Jurkat, Clone E6-1 (cell line): ENCODE results near the gene DLX3.

Experiments
- DNase-seq: peaks from one replicate; pipeline ENCODE4 v3.0.0-alpha.2; 2011; ENCODE audit warnings: low read depth, low spot score
- H3K4me3 ChIP-seq: 2 replicates; pipeline ENCODE4 v1.5.1; 2011; ENCODE audit warnings: mild to moderate bottlenecking, low read length, control low read depth, moderate library complexity

DLX3 gene

DNA sequence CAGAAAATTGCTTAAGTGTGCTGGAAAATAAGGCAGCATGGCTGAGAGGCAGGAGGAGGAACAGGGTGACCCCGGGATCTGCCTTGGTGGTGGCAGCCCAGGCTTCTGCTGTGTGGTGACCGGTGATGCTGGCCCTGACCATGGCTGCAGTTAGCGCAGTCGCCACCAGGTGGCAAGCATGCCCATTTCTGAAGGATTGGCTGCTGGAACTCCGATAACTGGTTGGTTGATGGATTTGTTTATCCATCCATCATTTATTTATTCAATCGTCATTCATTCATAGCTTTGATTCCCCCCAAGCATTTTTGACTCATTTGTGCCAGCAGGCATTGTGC, 31.8 kb upstream of the DLX3 start:
- peak; percentile 30 for DNase-seq
- no peak overlapping the region for H3K4me3 ChIP-seq

DNA sequence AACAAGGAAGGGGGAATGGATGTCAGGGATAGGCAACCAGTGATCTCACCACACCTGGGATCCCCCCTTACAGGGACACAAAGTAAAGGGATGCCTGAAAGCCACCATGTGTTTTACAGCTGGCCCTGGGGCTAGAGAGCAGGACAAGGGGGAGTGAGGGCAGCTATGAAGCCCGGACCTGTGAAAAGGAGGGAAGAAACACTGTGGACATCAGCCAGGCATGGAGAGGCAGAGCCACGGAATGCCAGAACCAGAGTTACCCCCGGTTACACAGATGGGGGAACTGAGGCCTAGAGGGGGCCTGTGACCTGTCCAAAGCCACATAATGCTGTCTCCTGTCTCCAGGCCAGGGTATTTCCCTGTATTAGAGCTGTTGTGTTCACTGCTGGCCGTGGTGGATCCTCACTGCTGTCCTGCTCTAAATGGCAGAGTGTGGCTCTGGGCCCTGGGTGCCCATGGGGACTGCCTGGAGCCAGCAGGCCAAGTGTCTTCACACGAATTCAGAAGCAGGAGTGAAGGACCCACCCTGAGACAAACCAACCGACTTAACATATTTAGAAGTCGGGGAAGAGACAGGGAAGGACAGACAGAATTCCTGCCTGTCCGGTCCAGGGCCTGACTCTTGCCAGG, 31.1 kb upstream of the DLX3 start:
- no peak for DNase-seq
- H3K4me3 ChIP-seq: no peak overlapping the region

DNA sequence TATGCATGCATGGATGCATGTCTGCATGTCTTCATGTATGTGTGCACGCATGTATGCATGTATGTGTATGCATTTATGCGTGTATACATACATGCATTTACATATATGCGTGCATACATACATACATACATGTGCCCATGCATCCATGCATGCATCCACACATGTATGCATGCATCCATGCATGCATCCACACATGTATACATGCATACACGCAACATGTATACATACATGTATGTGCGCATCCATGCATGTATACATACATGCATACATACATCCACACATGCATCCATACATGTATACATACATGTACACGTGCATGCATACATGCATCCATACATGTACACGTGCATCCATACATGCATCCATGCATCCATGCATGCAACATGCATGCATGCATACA, 29.8 kb upstream of the DLX3 start:
- no peak overlapping the region for H3K4me3 ChIP-seq
- DNase-seq: no peak

DNA sequence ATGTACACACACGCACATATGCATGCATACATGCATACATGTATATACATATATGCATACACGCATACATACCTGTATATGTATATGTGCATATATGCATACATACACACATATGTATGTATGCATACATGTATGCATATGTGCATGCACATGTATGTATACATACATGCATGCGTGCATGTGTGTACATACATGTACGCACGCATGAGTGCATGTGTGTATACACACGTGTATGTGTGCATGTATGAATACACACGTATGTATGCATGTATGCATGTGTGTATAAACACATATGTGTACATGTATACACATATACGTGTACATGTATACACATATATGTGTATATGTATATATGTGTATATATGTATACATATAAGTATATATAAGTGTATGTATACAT, 28.5 kb upstream of the DLX3 start:
- DNase-seq: no peak
- no peak overlapping the region for H3K4me3 ChIP-seq

DNA sequence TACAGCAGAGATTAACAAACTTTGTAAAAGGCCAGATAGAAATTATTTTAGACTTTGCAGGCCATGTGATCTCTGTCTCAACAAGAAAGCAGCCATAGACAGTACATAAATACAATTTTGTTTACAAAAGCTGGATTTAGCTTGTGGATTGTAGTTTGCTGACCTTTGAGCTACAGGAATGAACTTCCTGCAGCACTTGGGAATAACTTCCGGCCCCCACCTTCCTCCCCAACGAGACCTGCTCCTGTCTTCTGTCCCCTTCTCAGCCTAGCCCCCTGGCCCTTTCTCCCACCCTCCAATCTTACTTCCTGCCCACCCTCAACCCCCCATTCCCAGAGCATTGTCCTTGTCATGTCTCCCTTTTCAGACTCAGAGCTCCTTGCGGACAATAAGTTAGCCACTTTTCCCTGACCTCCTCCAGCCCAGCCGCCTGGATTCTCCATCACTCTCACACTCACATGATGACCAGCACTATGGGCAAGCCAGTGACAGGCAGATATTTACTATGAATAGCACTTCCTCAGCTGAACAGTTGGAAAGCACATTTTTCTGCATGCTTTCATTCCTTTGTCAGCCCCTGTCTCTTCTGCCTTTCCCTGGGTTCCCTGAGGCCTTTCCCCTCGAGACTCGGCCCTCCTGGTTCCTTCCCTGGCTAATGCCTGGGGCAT, 27.6 kb upstream of the DLX3 start:
- H3K4me3 ChIP-seq: no peak overlapping the region
- no peak for DNase-seq

DNA sequence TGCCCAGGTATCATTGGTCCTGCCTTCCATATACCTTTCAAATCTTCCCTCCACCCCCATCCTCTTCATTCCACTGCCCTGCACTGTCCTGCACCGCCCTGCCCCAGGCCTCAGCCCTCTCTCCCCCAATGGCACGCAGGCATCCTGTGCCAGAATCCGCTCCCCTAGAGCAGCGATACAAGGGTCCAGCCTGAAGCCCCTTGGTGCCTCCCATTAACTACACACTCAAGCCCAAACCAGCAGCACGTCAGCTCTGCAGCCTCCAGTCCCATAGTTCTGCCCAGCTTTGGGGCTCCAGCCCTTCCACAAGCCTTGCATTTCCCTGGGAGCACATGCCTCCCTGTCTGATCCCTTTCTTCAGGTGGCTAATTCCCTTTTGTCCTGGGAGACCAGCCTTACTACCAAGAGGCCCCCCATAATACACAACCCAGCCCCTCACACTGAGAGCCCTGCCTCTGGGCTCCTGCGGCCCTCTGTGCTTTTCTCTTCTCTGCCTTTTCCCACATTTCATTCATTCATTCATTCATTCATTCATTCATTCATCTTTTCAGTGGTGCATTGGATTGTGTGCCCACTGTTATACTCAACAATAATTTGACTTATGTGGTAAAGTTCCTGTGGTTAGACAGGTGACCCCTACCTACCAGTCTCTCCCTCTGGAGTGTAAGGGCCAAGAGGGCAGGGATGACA, 26.8 kb upstream of the DLX3 start:
- no peak for DNase-seq
- no peak overlapping the region for H3K4me3 ChIP-seq

DNA sequence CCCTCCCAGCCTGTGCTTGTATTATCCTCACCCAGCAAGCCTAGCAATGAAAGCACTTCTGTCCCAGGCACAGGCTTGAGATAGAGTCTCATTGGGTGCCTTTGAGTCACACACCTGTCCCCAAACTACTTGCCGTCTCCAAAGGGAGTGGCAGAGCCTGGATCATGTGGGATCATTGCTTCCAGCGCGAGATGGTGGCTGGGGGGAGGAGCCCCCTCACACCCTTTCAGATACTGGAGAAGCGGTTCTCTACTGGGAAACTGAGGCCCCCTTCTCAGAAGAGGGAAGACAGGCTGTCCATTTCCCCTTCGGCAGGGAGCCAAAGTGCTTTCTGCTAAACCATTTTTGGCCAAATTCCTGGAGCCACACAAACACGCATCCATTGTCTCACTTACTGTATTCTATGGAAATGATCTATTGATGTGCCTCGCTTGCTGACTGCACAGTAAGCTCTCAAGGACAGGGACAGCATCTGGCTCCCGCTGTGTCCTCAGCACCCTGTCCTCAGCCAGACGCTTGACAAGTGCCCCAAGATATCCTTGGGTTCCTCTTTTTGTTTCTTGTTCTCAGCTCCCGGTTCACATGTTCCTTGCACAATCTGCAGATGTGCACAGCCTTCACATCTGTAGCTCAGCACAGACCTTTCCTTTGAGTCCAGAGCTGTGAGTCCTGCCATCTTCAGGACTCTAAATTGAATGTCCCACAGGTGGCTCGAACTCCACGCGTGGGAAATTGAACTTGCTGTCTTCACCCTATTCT, 26.0 kb upstream of the DLX3 start:
- no peak for DNase-seq
- no peak overlapping the region for H3K4me3 ChIP-seq

DNA sequence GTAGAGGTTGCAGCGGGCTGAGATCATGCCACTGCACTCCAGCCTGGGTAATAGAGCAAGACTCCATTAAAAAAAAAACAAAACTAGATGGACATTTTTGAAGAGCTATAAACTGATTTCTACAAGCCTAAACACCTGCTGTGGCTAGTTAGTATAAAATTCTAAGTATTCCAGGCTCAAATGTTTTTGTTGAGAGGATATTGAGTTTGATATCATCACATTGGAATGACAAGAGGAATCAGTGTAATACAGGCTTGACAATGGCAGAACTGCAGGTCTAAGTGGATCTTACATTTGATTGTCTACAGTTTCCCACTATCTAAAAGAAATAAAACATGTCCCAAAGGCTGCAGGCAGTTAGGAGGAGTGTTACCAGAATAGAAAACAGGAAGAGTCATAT, 23.9 kb upstream of the DLX3 start:
- no peak for DNase-seq

DNA sequence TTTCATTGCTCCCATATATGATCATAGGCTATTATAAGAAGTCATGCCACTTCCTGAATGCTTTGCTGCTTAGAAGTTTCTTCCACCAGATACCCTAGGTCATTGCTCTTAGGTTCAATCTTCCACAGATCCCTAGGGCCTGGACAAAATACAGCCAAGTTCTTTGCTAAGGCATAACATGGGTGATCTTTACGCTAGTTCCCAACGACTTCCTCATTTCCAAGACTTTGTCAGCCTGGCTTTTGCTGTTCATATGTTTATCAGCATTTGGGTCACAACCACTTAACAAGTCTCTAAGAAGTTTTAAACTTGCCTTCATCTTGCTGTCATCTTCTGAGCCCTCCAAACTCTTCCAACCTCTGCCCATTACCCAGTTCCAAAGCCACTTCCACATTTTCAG, 20.1 kb upstream of the DLX3 start:
- DNase-seq: no peak

More for the DNA sequence above, 23.9 kb upstream of the DLX3 start:
- no peak overlapping the region for H3K4me3 ChIP-seq

DNA sequence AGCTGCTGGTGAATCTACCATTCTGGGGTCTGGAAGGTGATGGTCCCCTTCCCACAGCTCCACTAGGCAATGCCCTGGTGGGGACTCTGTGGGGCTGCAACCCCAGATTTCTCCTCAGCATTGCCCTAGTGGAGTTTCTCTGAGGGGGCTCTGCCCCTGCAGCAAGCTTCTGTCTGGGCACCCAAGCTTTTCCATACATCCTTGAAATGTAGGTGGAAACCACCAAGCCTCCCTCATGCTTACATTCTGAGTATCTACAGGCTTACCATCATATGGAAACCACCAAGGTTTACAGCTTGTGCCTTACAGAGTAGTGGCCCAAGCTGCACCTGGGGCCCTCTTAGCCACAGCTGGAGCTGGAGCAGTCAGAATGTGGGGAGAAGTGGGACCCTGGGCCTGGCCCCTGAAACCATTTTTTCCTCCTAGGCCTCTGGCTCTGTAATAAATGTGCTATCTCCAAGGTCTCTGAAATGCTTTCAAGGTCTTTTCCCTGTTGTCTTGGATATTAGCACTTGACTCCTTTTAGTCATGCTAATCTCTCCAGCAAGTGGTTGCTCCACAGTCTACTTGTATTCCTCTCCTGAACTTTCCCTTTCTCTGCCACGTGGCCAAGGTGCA, 19.6 kb upstream of the DLX3 start:
- no peak overlapping the region for H3K4me3 ChIP-seq
- DNase-seq: no peak

More for the DNA sequence above, 20.1 kb upstream of the DLX3 start:
- H3K4me3 ChIP-seq: no peak overlapping the region

DNA sequence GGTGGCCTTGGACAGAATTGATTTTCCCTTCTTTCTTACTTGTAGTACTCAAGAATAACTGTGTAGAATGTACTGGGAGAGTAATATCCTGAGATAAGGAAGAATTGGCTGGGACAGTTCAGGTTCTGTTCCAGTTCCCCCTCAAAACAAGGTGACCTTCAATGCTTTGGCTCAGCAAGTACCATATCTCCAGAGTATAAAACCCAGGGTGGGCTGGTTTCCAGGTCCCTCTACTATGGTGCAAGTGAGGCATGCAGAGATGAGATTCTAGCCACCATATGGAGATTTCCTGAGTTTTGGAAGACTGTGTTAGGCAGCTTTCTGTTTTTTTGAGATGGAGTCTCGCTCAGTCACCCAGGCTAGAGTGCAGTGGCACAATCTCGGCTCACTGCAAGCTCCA, 18.1 kb upstream of the DLX3 start:
- H3K4me3 ChIP-seq: no peak overlapping the region

DNA sequence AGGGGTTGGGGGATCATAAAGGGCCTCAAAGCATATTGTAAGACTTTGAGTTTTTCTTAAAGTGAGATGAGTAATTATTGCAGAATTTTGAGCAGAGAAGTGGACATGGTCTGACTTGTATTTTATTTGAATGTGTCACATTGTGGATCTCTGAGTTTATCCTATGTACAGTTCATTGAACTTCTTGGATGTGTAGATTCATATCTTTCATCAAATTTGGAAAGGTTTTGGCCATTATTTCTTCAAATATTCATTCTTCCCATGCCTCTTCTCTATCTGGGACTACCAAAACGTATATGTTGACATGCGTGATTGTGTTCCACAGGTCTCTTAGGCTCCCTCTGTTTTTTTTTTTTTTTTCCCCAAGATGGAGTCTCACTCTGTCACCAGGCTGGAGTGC, 14.3 kb upstream of the DLX3 start:
- no peak for DNase-seq
- H3K4me3 ChIP-seq: no peak overlapping the region

More for the DNA sequence above, 18.1 kb upstream of the DLX3 start:
- DNase-seq: no peak

DNA sequence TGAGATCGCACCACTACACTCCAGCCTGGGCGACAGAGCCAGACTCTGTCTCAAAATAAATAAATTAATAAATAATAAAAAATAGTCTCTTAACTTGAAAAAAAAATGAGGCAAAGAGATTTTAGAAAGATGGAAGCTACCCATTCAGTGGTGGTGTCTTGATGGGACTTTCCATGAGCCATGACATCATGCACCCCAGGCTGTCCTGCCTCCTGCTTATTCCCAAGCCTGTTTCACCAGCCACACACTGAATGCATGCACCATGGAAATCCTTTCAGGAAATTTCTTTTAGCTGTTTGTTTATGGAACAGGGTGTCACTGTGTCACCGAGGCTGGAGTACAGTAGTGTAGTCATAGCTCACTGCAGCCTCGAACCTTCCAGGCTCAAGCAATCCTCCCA, 8.9 kb upstream of the DLX3 start:
- H3K4me3 ChIP-seq: no peak overlapping the region
- no peak for DNase-seq

DNA sequence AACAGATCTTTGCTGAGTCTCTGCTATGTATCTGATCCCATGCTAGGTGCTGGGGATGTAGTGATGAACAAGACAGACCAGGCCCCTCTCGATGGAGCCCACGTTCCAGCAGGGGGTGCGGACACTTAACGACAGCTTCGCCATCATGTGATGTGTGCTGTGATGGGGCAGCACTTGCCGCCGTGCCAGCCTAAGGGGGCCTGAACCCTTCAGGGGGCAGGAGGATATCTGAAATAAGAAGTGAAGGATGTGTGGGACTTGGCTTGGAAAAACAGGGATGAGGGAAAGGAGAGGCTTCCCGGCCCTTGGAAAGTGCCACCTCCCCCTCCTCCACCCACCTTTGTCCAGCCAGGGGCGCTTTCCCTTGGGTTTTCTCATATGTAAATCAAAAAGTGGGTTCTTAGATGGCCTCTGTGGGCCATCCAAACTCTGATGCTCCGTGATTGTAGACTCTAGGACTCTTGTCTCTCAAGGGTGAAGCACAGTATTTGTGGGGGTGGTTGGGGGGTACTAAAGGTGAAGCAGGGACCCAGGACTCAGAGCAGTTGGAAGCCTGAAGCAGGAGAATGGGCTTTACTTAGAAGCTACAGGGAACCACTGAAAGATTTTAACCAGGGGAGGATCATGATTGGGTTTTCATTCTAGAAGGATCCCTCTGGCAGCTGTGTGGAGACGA, 4.0 kb upstream of the DLX3 start:
- DNase-seq: no peak
- H3K4me3 ChIP-seq: no peak overlapping the region

DNA sequence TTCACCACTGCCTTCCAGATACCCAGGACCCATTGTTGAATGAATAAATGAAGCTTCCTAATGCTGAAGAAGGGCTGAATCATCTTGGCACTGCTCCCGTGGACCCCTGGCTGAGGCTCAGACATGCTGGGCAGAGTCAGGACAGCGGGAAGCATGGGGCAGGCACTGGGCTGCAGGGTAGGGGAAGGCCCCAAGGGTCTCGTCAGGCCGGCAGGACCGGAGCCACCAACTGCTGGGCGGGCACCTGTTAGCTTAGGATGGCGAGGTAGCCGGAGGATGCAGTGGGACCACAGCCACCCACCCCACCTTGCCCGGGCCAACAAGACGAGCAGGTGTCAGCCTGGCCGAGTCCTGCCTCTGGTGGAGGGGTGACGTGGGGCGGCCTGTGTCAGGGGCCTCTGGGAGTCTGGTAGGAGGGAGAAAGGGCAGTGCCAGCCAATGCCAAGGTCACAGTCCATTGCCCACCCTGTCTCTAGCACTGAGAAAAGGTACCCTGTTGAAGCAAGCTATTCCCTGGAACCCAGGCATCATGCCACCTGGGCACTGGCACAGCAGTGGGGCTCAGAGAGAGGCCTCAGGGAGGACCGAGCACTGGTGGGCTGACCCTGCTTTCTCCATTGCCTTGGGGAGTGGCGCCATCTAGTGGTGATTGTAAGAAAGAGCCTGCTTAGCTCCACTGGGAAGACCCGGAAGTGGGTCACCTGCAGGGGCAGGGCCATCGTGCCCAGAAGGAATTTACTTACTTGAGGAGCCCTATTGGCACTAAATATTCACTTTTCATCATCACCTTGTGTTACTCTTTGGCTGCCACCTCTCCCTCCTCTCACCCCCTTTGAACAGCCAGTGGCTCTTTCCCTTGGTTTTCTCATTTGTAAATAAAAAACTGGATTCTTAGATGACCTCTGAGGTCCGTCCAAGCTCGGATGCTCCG, 3.0 kb upstream of the DLX3 start:
- no peak overlapping the region for H3K4me3 ChIP-seq
- peak; percentile 83 for DNase-seq

DNA sequence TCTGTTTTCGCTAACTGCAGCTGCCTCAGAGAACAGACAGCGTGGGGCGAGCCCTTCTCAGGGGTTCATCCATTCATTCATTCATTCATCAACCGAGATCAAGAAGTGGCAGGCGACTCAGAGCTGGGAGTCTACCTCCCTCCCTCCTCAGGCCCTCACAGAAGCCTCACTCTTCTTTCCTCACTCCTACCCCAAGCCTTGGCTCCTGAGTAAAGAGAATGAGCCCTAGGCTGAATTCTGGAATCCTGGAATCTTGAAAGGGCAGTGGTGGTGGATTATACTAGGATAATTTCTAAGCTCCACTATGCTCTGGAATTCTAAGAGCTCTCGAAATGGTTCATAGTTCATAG, 2.3 kb upstream of the DLX3 start:
- no peak overlapping the region; the same call in 1 of the 2 replicates for H3K4me3 ChIP-seq
- no peak for DNase-seq

DNA sequence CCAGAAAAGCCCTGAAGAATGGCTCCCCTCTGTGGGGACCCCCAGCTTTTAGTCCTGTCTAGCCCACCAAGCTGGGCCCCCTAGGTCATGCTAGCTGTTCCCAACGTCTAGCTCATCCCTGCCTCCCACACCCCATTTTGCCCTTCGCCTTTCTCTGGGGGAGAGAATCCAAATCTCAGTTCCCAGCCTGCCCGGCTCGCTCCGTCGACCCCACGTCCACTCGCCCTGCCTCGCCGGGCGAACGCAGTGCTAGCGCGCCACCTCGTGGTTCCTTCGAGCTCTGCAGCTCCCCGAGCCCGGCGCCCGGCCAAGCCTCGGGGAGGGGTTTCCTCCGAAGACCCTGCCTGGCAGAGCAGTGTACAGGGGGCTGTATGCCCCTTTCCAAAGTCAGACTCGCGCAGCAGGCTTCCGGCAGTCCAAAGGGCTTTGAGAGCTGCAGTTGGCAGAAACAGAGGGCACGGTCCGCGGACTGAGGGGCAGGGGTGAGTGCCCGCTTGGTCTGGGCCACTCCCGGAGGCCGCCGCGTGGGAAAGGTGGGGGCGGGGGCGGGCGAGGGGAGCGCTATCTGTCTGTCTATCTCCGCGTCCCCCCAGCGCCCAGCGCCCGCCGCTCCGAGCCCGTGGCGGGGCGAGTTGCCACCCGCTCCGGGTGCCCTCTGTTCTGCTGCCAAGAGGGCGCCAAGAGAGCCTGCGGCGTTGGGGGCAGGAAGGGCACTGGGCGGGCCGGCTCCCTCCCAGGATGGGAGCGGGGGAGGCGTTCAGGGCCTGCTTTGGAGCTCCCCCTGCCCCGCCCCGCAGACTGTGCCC, 1.7 kb upstream of the DLX3 start:
- peak overlapping the region; percentile 44 for H3K4me3 ChIP-seq
- no peak for DNase-seq
